CD4-positive, alpha-beta T cell treated with Interleukin-10 for 1 hour (primary cell): Measurements from ENCODE around the gene TCF12.
"Not testable (repeated sequence)": the region's sequence is repeated elsewhere in the genome, so short reads cannot be mapped to it uniquely, and the experiment has no call there.

Experiments
- DNase-seq: peaks from one replicate; pipeline ENCODE4 v3.0.0-alpha.2; 2020

Gene TCF12

GRCh38 chr15:57097919-57098543, 179.6 kb downstream of the TCF12 start:
- DNase-seq: not testable (repeated sequence)

GRCh38 chr15:57098896-57099295, 180.5 kb downstream of the TCF12 start:
- DNase-seq: no peak

- DNase-seq: no peak
Measured at GRCh38 chr15:57100136-57100539, 181.7 kb downstream of the TCF12 start.

- DNase-seq: no peak
Measured at GRCh38 chr15:57102858-57103257, 184.4 kb downstream of the TCF12 start.

GRCh38 chr15:57108296-57108695, 189.9 kb downstream of the TCF12 start:
- no peak for DNase-seq

- DNase-seq: no peak
Measured at GRCh38 chr15:57109005-57109404, 190.6 kb downstream of the TCF12 start.

- DNase-seq: no peak
Measured at GRCh38 chr15:57111002-57111401, 192.6 kb downstream of the TCF12 start.

GRCh38 chr15:57112178-57112577, 193.7 kb downstream of the TCF12 start:
- DNase-seq: no peak

GRCh38 chr15:57114070-57114469, 195.6 kb downstream of the TCF12 start:
- DNase-seq: no peak

GRCh38 chr15:57118013-57118799, 199.8 kb downstream of the TCF12 start:
- no peak for DNase-seq

GRCh38 chr15:57122080-57122840, 203.8 kb downstream of the TCF12 start:
- no peak for DNase-seq

- DNase-seq: no peak
Measured at GRCh38 chr15:57124036-57124435, 205.6 kb downstream of the TCF12 start.

GRCh38 chr15:57129064-57129463, 210.6 kb downstream of the TCF12 start:
- DNase-seq: no peak

GRCh38 chr15:57130956-57131355, 212.5 kb downstream of the TCF12 start:
- no peak for DNase-seq

GRCh38 chr15:57133127-57133968, 214.9 kb downstream of the TCF12 start:
- no peak for DNase-seq

- DNase-seq: no peak
Measured at GRCh38 chr15:57134071-57134605, 215.7 kb downstream of the TCF12 start.

GRCh38 chr15:57134851-57135250, 216.4 kb downstream of the TCF12 start:
- DNase-seq: no peak

- no peak for DNase-seq
Measured at GRCh38 chr15:57135800-57136199, 217.4 kb downstream of the TCF12 start.

GRCh38 chr15:57138349-57138788, 219.9 kb downstream of the TCF12 start:
- DNase-seq: no peak

- DNase-seq: no peak
Measured at GRCh38 chr15:57143511-57144078, 225.2 kb downstream of the TCF12 start.

- DNase-seq: no peak
Measured at GRCh38 chr15:57144448-57144847, 226.0 kb downstream of the TCF12 start.
